B cell (primary cell): ENCODE measurements around the gene GRM2. TPM values are rescaled to one million over a fixed set of nuclear protein-coding genes. Genes with fewer than 3 reads are reported as not detected.

Experiments used
- ATAC-seq: fragments of 200-7000 bp; cut with Tn5 transposase; one replicate; pipeline ENCODE4 v1.10.0; 2021; ENCODE audit warnings: low read depth, mild to moderate bottlenecking, moderate number of reproducible peaks, moderate library complexity
- CTCF ChIA-PET: fragments of 350-600 bp; sonication (Branson Sonifier 250); formaldehyde crosslinking; loops from one replicate; lab custom pipeline; 2021; ENCODE audit warnings: antibody characterized with exemption, inconsistent platforms; lab: Charles Lee
- POLR2A ChIA-PET: fragments of 350-600 bp; sonication (Branson Sonifier 250); formaldehyde crosslinking; loops from one replicate; lab custom pipeline; 2021; ENCODE audit warnings: antibody characterized with exemption; lab: Charles Lee
- DNase-seq: peaks from one replicate; pipeline ENCODE4 v3.0.0; 2013
- H2AFZ ChIP-seq: 2 replicates; pipeline ENCODE4 v1.6.1; 2012; ENCODE audit warnings: mild to moderate bottlenecking, low read depth, low read length; ENCODE audit not compliant: insufficient read depth, poor library complexity, severe bottlenecking
- H3K27ac ChIP-seq, 2 donors: 1 replicate in 1 of 2; 2 replicates in 1 of 2; pipeline ENCODE4 v1.5.1; 2012 to 2013; ENCODE audit warnings: low read length in 2 of 2, mild to moderate bottlenecking in 2 of 2, moderate library complexity in 1 of 2
- H3K27me3 ChIP-seq, 4 experiments: fragments of 200-600 bp in 1 of 4; sonication (generic) in 1 of 4; replicated peaks in 1 of 4; 1 replicate in 2 of 4; 2 replicates in 2 of 4; pipeline versions ENCODE4 v1.6.1 to v1.7.0; 2013 to 2016; ENCODE audit warnings: low read length in 3 of 4, mild to moderate bottlenecking in 2 of 4, mixed read lengths in 1 of 4, moderate library complexity in 1 of 4; ENCODE audit not compliant: insufficient read depth in 4 of 4, control insufficient read depth in 3 of 4; ENCODE audit errors: control extremely low read depth in 1 of 4
- H3K36me3 ChIP-seq, 2 experiments: replicated peaks in 1 of 2; 1 replicate in 1 of 2; 2 replicates in 1 of 2; pipeline versions ENCODE4 v1.6.1 to v1.7.1; 2013; ENCODE audit warnings: low read length in 1 of 2; ENCODE audit not compliant: insufficient read depth in 2 of 2, control insufficient read depth in 1 of 2; ENCODE audit errors: control extremely low read depth in 1 of 2, extremely low read depth in 1 of 2
- H3K4me1 ChIP-seq, 2 donors: fragments of 200-600 bp in 1 of 2; sonication (generic) in 1 of 2; 1 replicate in 1 of 2; 2 replicates in 1 of 2; pipeline versions ENCODE4 v1.5.1 to v1.6.1; 2013 to 2017; ENCODE audit warnings: low read length in 2 of 2; ENCODE audit not compliant: control insufficient read depth in 2 of 2, insufficient read depth in 2 of 2
- H3K4me2 ChIP-seq: replicated peaks from 2 replicates; pipeline ENCODE3; 2012; ENCODE audit warnings: mild to moderate bottlenecking, low read depth, low read length; ENCODE audit not compliant: poor library complexity, severe bottlenecking
- H3K4me3 ChIP-seq, 5 experiments: fragments of 200-600 bp in 1 of 5; sonication (generic) in 1 of 5; 1 replicate in 3 of 5; 2 replicates in 2 of 5; pipeline versions ENCODE4 v1.5.1 to v1.7.0; 2011 to 2016; ENCODE audit warnings: low read length in 4 of 5, mild to moderate bottlenecking in 4 of 5, low read depth in 2 of 5, control low read depth in 1 of 5, moderate library complexity in 1 of 5; ENCODE audit not compliant: insufficient read depth in 1 of 5; ENCODE audit errors: control extremely low read depth in 1 of 5, extremely low read depth in 1 of 5
- H3K79me2 ChIP-seq: fragments of 200-600 bp; sonication (generic); one replicate; pipeline ENCODE4 v1.6.0; 2016; ENCODE audit warnings: low read length; ENCODE audit not compliant: control insufficient read depth, insufficient read depth
- H3K9ac ChIP-seq: fragments of 200-600 bp; sonication (generic); 2 replicates; pipeline ENCODE4 v1.6.1; 2017; ENCODE audit warnings: mild to moderate bottlenecking, low read length, moderate library complexity
- H3K9me3 ChIP-seq, 3 donors: one replicate each; pipeline versions ENCODE4 v1.6.1 to v1.7.1; 2013; ENCODE audit warnings: low read length in 2 of 3; ENCODE audit not compliant: control insufficient read depth in 2 of 3, insufficient read depth in 1 of 3; ENCODE audit errors: control extremely low read depth in 1 of 3
- H4K20me1 ChIP-seq: 2 replicates; pipeline ENCODE4 v1.6.0; 2012; ENCODE audit warnings: mild to moderate bottlenecking, low read length; ENCODE audit not compliant: insufficient read depth, control insufficient read depth, poor library complexity, severe bottlenecking
- H3K27ac Mint-ChIP-seq: one replicate; pipeline ENCODE4 v1.8.0; 2021; ENCODE audit warnings: mixed read lengths
- H3K27me3 Mint-ChIP-seq: one replicate; pipeline ENCODE4 v1.8.0; 2021; ENCODE audit warnings: mixed read lengths
- H3K4me1 Mint-ChIP-seq: one replicate; pipeline ENCODE4 v1.8.0; 2021; ENCODE audit warnings: mixed read lengths
- H3K4me3 Mint-ChIP-seq: one replicate; pipeline ENCODE4 v1.8.0; 2021; ENCODE audit warnings: mixed read lengths
- H3K9me3 Mint-ChIP-seq: one replicate; pipeline ENCODE4 v1.8.0; 2022; ENCODE audit warnings: mixed read lengths; ENCODE audit not compliant: insufficient read depth
- EZH2 ChIP-seq: IDR thresholded peaks from 2 replicates; pipeline ENCODE4 v1.6.1; 2012; ENCODE audit warnings: borderline replicate concordance, low read depth, mild to moderate bottlenecking, moderate library complexity, low read length; ENCODE audit not compliant: insufficient read depth, poor library complexity, severe bottlenecking
- WGBS: methylation state at CpG from one replicate; pipeline ENCODE4 v1.1.5; 2013; ENCODE audit warnings: missing lambda C conversion rate; ENCODE audit not compliant: insufficient coverage; 5-methylcytosine and 5-hydroxymethylcytosine counted together
- intact Hi-C: fragments of 100-400 bp; cut with micrococcal nuclease; formaldehyde crosslinking; loops from one replicate; pipeline ENCODE4 v1.10.0; 2022
- polyA plus RNA-seq: library from polyadenylated mRNA; depleted of rRNA; stranded (reverse); fragments of >200 nt; gene quantifications from 2 replicates; pipeline ENCODE4 v1.2.3, GENCODE V29; 2012
- total RNA-seq, 2 donors: library from RNA; stranded (reverse); fragments of 120-200 nt in 1 of 2; gene quantifications; 1 replicate in 1 of 2; 2 replicates in 1 of 2; pipeline versions ENCODE4 v1.2.3 to v1.2.4, GENCODE V29; 2013 to 2022
- TF ChIP-seq, protein P1 (sequence below): fragments of 200-600 bp; IDR thresholded peaks from one replicate; pipeline ENCODE4 v1.8.0; 2022; ENCODE audit warnings: antibody characterized with exemption, mild to moderate bottlenecking

Gene GRM2
- total and polyA plus RNA-seq, 2 donors (not counting 1 experiment from before 2014, with no cell fraction given), result 0.86 to 2.8 TPM

DNA sequence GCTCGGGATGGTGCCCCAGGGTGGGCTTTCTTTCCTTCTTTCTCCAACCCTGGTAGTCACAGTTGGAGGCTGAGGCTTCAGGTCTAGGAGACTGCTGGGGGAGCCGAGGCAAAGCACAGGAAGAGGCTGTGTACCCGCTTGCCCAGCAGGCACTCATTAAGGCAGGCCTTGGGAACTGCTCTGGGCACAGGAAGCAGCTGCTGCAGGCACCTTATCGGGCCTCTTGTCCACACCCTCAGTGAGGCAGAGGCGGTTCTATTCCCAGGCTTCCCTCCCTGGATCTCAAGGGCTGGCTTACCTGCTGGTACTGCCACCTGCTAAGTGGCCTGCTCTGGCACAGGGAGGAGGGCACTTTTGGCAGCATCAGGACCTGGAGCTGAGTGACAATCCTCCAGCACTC is 15.8 kb upstream of the GRM2 start:
- Histone ChIP-seq H3K36me3 (peaks cover 0 to 65% of the 10 kb centered on the region in 2 experiments), H4K20me1 (peaks cover 39% of the 10 kb centered on the region), H3K27ac (no peak overlapping the region), H3K79me2 (peaks cover 47% of the 10 kb centered on the region), H3K9me3 (no peaks in the 10 kb centered on the region), H2AFZ (no peak overlapping the region), H3K4me3 (no peak overlapping the region), H3K4me2 (no peak overlapping the region), H3K27me3 (no peaks in the 10 kb centered on the region), H3K9ac (no peak overlapping the region), H3K4me1 (peaks cover 16 to 24% of the 10 kb centered on the region in 2 donors)
- TF ChIP-seq, protein P1, sequence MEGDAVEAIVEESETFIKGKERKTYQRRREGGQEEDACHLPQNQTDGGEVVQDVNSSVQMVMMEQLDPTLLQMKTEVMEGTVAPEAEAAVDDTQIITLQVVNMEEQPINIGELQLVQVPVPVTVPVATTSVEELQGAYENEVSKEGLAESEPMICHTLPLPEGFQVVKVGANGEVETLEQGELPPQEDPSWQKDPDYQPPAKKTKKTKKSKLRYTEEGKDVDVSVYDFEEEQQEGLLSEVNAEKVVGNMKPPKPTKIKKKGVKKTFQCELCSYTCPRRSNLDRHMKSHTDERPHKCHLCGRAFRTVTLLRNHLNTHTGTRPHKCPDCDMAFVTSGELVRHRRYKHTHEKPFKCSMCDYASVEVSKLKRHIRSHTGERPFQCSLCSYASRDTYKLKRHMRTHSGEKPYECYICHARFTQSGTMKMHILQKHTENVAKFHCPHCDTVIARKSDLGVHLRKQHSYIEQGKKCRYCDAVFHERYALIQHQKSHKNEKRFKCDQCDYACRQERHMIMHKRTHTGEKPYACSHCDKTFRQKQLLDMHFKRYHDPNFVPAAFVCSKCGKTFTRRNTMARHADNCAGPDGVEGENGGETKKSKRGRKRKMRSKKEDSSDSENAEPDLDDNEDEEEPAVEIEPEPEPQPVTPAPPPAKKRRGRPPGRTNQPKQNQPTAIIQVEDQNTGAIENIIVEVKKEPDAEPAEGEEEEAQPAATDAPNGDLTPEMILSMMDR, result no peak
- TF ChIP-seq EZH2, result no peak
- WGBS, result 79% methylated on average over 5 of the region's 5 CpGs
- Mint-ChIP-seq H3K27me3 (no peaks in the 10 kb centered on the region), H3K27ac (no peak overlapping the region), H3K4me1 (peaks cover 25% of the 10 kb centered on the region), H3K4me3 (no peak overlapping the region), H3K9me3 (no peaks in the 10 kb centered on the region)
- DNase-seq (no peak), ATAC-seq (no peak)
- ChIA-PET POLR2A (no interaction called here), CTCF (interaction anchor here (2.1 kb wide), 1 partner anchor 9 kb away, joined by 10 read pairs; no protein-coding TSS in a partner anchor)
- intact Hi-C loops, result no loop called here

DNA sequence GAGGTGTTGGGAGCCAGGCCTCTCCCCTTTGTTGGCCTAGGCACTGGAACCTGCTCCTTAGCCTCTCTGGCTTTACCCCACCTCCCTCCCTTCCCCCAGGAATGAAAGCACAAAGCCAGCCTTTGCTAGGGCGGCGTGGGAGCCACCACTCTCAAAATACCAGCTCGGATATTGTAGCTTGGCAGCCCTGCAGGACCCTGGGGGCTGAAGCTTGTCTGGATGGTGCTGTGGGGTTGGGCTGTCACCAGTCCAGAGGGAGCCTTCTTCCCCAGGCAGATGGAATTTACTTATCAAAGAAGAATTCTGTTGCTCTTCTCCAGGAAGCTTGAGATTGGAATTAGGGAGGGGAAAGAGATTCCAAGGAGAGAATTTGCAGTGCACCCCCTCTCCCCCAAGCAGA is 14.9 kb upstream of the GRM2 start:
- CTCF ChIA-PET, result interaction anchor here (0.6 to 2.1 kb wide), 2 partner anchors 10 to 17 kb away, joined by 3 to 10 read pairs; no protein-coding TSS in a partner anchor
- no peak for DNase-seq
- no peak overlapping the region for H3K27ac Mint-ChIP-seq

More for the DNA sequence above, 14.9 kb upstream of the GRM2 start:
- no peak overlapping the region for H3K9ac ChIP-seq
- H3K79me2 ChIP-seq, result peaks cover 38% of the 10 kb centered on the region
- no peaks in the 10 kb centered on the region for H3K9me3 Mint-ChIP-seq
- peaks cover 48% of the 10 kb centered on the region for H4K20me1 ChIP-seq
- POLR2A ChIA-PET, result no interaction called here
- H3K4me1 ChIP-seq, result peaks cover 6 to 14% of the 10 kb centered on the region in 2 donors
- H3K27me3 Mint-ChIP-seq, result no peaks in the 10 kb centered on the region
- no peak overlapping the region for H2AFZ ChIP-seq
- no peak overlapping the region for H3K4me3 Mint-ChIP-seq
- peaks cover 16% of the 10 kb centered on the region for H3K4me1 Mint-ChIP-seq
- no peaks in the 10 kb centered on the region for H3K27me3 ChIP-seq
- no peak overlapping the region for H3K4me2 ChIP-seq
- intact Hi-C loops, result no loop called here
- no peaks in the 10 kb centered on the region for H3K9me3 ChIP-seq
- ATAC-seq, result no peak
- no peak overlapping the region for H3K4me3 ChIP-seq
- peaks cover 0 to 72% of the 10 kb centered on the region in 2 experiments for H3K36me3 ChIP-seq
- no peak overlapping the region for H3K27ac ChIP-seq
- TF ChIP-seq, protein P1, result no peak
- TF ChIP-seq EZH2, result no peak
- WGBS, result 100% methylated on average over 1 of the region's 3 CpGs
